ENCODE data around the gene ILF3.

The ILF3 gene

DNA sequence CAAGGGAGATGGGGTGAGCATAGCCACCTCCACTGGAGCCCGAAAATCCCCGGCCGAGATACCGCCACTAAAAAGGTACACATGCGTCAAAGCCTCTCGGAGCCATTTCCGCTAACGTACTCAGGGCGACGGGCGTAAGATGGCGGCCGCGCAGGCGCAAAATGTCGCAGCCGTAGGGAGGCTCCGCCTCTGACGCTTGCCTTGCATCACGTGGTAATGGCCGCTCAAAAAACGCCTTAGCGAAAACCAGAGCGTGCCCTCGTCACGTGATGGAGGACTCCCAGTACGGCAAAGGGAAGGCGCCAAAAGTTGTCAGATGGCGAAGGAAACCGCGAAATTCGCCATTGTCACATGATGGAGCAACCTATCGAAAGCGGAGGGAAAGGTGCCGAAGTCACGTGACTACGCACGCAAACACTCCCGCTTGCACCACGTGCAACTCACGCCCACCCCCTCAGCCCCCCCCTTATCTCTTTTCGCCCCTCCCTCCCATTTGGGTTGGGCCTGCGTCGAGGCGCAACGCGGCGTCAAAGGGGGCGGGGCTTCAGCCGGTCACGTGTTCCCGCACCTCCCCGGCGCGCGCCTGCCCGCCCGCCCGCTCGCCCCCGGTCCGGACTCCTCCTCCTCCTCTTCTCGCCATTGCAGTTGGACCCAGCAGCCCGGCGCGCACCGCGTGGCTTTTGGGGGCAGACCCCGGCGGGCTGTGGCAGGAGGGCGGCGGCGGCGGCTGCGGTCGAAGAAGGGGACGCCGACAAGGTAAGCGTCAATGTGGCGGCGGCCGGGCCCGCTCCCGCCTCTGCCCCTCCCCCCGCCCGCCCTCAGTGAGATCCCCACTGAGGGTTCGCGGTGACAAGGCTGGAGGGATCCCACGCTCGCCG, at the start of gene ILF3:
Gene ILF3 (plus strand): TSS at position 615 of the 878 bp plus-strand sequence. CDS start 16,260 bp downstream, outside the sequence.
- DNase-seq, result peak; percentile 100

DNA sequence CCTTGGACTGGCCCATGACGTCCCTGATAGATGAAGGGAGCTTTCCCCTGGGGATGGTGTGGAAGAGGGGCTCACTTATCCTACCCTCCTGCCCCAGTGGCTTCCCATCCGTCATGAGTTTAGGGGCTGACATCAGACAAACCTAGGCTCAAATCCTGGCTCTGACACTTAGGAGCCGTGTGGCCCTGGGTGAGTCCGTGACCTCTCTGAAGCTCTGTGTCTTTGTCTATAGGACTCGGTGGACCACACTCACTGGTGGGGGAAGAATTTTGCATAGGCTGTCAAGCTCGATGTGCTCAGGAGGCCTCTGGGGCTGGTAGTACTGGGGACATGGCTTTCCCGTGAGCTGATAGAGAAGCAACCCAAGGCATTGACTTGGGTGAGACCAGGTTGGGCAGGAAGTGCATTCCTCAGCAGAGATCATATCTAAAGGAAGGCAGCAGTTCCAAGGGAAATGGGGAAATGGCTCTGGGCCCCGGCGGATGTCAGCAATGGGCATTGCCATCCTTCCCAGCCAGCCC, 49.6 kb upstream of the ILF3 start:
- DNase-seq, result no peak

DNA sequence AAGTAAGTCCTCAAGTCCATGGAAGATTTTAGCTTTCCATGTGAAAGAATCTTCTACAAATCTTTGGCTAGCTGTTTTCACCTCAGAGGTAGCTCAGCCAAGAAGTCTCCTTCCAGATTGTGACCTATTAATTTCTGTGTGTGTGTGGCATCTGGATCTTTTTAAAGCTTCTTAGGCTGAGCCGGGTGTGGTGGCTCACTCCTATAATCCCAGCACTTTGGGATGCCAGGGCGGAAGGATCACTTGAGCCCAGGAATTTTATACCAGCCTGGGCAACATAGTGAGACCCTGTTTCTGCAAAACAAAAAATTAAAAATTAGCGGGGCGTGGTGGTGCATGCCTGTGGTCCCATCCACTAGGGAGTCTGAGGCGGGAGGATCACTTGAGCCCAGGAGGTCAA, 42.2 kb upstream of the ILF3 start:
- no peak for DNase-seq

DNA sequence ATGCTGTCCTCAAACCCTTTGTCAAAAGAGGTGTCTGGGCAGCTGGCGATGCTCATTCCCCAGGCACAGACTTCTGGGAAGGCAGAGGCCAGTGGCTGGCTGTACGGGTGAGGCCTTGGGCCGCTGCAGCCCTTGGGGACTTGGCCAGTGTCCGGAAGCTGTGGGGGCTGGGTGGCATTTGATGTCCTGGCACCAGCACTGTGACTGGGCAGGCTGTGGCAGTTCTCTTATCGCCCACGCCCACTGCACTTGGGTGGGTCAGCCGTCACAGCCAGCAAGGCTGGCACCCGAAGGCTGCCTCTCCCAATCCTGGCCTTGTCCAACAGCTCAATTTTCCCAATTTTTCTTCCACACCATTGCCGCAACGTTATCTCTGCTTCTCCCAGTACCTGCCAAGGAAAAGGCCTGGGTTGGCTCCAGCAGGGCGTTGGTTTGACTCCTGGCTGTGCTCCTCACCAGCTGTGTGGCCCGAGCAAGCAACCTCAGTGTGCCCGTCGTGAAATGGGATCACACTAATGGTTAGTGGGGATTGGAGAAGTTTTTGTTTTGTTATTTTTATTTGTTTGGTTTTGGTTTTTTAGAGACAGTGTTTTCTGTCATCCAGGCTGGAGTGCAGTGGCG, 41.5 kb upstream of the ILF3 start:
- no peak for DNase-seq

DNA sequence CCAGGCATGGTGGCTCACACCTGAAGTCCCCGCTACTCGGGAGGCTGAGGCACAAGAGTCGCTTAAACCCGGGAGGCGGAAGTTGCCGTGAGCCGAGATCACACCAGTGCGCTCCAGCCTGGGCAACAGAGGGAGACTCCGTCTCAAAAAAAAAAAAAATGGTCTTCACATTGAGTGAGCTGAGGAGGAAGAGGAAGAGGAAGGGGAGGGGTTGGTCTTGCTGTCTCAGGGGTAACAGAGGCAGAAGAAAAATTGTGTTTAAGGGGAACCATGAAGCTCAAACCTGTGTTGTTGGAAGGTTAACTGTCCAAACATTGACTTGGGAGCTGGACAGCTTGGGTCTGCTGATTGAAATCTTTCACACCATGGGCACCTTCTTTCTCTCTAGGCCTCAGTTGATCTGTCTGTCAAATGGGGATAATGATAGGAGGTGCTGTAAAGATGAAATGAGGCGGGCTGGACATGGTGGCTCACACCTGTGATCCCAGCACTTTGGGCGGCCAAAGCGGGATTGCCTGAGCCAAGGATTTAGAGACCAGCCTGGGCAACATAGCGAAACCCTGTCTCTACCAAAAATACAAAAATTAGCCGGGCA, 38.6 kb upstream of the ILF3 start:
- DNase-seq, result no peak

DNA sequence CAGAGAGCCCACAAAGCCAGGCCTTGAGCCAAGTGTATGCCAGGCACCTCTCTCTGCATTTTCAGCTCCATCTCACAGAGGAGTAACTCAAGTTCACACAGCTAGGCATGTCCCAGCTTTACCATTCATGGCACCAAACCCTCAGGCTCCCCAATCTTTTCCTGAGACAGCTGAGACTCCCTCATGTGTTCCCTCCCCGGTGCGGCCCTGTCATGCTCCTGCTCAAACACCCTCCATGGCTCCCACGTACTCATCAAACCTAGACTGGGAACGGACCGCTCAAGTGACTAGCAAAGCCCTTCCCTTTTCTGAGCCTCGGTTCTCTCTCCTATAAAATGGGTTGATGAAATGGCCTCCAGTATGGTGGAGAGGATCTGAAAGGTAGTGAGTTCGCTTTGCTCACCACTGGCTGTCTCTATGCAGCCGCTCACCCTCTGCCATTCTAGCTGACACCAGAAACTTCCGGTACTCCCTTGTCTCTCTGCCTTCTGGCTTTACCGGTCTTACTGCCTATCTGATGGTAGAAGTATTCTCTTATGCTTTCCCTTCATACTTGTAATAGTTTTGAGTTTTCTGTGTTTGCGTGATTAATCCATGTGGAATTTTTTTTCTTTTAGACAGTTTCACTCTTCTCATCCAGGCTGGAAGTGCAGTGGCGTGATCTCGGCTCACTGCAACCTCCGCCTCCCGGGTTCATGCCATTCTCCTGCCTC, 36.6 kb upstream of the ILF3 start:
- DNase-seq, result no peak

DNA sequence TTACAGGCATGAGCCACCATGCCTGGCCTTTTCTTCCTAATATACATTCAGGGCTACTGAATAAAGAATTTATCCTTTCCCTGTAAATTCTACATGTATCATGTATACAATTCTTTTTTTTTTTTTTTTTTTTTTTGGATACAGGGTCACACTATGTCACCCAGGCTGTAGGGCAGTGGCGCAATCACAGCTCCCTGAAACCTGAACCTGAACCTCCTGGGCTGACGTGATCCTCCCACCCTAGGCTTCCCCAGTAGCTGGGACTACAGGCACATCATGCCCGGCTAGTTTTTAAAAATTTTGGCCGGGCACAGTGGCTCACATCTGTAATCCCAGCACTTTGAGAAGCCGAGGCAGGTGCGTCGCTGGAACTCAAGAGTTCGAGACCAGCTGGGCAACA, 35.3 kb upstream of the ILF3 start:
- no peak for DNase-seq

DNA sequence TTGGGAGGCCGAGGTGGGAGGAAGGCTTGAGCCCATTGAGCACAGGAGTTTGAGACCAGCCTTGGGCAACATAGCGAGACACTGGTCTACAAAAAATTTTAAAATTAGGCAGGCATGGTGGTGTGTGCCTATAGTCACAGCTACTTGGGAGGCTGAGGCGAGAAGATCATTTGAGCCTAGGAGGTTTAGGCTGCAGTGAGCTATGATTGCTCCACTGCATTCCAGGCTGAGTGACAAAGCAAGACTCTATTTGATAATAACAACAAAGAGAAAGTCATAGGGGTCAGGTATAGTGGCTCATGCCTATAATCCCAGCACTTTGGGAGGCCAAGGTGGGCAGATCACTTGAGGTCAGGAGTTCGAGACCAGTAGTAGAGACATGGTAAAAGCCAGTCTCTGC, 33.4 kb upstream of the ILF3 start:
- no peak for DNase-seq

DNA sequence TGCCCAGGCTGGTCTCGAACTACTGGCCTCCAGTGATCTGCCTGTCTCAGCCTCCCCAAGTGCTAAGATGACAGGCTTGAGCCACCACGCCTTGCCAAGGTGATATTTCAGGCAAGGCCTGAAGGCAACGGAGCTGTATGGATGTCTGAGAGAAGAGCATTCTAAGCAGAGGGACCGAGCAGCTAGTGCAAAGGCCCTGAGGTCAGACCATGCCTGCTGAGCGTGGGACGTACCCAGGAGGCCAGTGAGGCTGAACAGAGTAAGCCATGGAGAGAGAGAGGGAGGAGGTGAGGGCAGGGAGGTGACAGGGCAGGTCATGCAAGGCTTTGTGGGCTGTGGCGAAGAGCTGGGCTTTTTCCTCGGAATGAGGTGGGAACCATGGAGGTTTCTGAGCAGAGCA, 32.2 kb upstream of the ILF3 start:
- DNase-seq, result no peak

DNA sequence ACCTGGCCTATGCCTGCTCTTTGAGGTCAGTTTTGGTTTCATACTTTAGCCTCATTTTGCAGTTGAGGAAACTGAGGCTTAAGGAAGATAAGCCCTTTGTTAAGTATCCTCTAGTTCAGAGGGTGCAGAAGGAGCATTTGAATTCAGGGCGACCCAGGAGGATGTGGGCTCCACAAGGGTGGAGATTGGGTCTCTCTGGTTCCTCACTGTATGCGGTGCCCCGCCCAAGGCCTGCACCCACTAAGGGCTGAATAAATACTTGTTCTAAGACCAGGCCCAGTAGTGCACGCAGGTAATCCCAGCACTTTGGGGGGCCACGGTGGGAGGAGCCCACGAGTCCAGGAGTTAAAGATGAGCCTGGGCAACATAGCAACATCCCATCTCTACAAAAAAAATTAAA, 29.6 kb upstream of the ILF3 start:
- DNase-seq, result no peak

DNA sequence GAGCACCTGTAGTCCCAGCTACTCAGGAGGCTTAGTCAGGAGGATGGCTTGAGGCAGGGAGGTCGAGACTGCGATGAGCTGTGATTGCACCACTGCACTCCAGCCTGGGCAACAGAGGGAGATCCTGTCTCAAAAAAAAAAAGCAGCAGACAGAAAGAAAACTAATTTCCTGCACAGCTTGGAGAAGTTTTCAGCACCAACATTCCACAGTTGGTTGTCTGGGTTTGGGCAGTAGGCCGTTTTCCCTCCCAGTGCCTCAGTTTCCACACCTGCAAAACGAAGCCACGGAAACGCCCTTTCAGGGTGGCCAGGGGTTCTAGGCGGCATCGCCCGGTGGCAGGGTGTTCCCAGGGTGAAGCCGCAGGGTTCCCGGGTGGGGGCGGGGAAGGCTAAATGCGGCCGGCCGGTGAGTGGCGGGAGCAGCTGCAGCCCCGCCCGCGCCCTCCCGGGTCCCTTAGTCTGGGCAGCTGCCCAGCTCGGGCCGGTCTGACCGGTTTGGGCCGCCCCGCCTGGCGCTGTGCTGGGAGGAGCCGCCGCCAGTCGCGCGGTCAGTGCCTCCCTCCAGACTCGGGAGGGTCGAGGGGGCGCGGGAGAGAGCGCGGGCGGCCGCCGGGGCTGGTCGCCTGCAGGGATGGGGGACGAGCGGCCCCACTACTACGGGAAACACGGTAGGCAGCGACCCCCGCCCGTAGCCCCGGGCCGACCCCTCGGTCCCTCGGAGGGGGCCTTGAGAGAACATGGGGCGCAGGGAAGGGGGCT, 29.0 kb upstream of the ILF3 start, which contains the start of gene SLC44A2:
Gene SLC44A2 (plus strand): TSS at position 551 of the 759 bp plus-strand sequence. CDS start 81 bp downstream, at position 632.
- DNase-seq, result no peak

DNA sequence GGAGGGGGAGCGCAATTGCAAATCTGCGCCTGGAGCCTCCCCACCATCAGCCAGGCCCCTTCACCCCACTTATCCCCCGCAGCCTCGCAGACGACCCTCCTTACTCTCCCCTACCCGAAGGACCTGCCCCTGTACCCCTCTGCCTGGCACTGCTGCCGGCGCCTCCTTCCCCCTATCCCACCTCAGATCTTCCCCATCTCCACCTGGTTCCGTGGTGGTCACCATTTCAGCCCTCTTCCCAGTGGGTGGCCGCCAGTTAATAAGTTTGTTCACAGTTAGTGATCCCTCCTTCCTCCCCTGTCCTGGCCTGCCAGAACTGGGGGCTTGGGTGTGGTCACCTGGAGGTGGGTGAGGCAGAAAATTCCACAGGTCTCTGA, 28.4 kb upstream of the ILF3 start:
- DNase-seq, result no peak

DNA sequence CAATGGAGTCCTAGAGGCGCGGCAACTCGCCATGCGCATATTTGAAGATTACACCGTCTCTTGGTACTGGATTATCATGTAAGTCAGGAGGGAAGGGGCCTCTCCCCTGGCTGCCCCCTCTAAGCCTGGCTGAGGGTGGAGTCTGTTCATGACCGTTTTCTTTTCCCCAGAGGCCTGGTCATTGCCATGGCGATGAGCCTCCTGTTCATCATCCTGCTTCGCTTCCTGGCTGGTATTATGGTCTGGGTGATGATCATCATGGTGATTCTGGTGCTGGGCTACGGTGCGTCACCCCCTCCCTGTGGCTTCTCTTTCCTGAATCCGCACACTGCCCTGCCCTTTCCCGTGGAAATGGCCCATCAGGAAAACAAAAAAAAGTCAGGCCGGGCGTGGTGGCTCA, 22.3 kb upstream of the ILF3 start:
- DNase-seq, result no peak

DNA sequence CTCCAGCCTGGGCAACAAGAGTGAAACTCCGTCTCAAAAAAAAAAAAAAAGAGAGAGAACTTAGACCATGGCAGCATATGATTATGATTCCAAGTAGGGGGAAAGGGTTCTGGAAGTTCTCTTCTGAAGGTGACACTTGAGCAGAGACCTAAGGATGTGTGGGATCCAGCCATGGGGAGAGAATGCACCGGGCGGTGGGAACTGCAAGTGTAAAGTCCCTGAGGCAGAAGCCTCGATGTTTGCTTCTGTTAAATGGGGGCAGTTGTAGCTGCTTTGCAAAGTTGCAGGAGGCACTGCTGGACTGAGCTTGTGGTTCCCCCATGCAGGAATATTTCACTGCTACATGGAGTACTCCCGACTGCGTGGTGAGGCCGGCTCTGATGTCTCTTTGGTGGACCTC, 19.7 kb upstream of the ILF3 start:
- no peak for DNase-seq

DNA sequence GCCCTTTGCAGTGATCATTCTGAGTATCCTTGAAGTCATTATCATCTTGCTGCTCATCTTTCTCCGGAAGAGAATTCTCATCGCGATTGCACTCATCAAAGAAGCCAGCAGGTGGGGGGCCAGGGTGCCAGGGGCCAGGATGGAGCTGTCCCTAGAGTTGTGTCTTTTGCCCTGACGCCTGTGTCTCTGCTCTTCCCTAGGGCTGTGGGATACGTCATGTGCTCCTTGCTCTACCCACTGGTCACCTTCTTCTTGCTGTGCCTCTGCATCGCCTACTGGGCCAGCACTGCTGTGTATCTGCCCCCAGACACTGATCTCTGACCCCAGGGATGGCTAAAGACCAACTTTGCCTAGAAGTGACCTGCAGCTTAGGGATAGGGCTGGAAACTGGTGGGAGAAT, 19.2 kb upstream of the ILF3 start:
- DNase-seq, result no peak

DNA sequence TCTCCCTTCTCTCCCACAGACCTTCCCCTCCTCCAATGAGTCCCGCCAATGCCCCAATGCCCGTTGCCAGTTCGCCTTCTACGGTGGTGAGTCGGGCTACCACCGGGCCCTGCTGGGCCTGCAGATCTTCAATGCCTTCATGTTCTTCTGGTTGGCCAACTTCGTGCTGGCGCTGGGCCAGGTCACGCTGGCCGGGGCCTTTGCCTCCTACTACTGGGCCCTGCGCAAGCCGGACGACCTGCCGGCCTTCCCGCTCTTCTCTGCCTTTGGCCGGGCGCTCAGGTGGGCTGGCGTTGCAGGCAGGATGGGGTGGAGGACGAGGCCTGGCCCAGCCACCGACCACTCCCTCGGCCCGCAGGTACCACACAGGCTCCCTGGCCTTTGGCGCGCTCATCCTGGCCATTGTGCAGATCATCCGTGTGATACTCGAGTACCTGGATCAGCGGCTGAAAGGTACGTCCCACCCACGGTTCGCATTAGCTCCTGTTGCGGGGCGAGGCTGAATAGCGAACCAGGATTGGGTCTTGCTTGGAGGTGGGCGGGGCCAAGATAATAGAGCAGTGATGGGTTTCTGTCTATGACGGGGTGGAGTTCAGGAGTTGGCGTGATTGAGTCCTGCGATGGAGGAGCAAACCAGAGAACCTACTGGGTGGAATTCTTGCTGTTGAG, 17.7 kb upstream of the ILF3 start:
- no peak for DNase-seq

DNA sequence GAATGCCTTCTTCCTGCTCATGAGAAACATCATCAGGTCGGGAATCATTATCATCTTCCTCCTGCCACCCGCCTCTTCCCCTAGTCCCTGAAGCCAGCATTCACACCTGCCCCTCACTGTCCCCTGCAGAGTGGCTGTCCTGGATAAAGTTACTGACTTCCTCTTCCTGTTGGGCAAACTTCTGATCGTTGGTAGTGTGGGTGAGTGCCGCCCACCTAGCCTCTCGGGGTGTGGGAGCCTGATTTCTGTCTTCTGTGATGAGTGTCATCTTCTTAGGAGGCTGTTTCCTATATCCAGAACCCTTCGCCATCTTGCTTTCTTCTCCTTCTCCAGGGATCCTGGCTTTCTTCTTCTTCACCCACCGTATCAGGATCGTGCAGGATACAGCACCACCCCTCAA, 16.3 kb upstream of the ILF3 start:
- no peak for DNase-seq

DNA sequence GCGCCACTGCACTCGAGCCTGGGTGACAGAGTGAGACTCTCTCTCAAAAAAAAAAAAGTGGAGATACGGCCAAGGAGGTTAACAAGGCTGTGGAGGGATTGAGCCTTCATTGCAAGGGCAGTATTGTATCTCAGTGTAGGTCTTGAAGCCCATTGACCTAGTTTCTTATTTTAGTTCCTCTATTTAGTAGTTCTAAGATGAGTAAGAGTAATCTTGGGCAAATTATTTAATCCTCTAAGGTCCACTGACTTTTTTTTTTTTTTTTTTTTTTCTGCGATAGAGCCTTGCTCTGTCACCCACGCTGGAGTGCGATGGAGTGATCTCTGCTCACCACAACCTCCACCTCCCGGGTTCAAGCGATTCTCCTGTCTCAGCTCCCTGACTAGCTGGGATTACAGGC, 14.3 kb upstream of the ILF3 start:
- no peak for DNase-seq

DNA sequence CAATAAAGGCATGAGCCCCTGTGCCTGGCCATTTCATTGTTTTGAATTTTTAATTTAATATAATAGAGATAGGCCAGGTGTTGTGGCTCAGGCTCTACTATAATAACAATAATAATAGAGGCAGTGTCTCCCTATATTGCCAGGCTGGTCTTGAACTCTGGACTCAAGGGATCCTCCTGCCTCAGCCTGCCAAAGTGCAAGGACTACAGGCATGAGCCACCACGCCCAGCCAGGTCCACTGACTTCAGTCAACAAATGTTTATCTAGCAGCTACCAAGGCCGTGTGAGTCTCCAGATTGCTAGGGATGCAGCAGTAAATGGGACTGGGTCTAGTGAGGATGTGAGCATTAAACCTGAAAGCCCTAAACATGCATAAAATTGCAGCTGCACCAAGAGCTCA, 13.8 kb upstream of the ILF3 start:
- DNase-seq, result no peak

DNA sequence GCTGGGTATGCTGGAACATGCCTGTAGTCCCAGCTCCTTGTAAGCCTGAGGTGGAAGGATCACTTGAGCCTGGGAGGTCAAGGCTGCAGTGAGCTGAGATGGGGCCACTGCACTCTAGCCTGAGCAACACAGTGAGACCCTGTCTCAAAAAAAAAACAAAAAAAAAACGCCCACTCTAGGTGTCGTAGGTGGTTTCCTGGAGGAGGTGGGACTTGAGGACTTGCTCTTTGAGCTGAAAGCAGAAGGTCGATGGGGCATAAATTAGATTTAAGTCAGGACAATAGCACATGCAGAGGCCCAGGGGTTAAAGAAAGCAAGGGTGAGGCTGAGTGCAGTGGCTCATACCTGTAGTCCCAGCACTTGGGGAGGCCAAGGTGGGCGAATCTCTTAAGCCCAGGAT, 12.9 kb upstream of the ILF3 start:
- DNase-seq, result no peak

DNA sequence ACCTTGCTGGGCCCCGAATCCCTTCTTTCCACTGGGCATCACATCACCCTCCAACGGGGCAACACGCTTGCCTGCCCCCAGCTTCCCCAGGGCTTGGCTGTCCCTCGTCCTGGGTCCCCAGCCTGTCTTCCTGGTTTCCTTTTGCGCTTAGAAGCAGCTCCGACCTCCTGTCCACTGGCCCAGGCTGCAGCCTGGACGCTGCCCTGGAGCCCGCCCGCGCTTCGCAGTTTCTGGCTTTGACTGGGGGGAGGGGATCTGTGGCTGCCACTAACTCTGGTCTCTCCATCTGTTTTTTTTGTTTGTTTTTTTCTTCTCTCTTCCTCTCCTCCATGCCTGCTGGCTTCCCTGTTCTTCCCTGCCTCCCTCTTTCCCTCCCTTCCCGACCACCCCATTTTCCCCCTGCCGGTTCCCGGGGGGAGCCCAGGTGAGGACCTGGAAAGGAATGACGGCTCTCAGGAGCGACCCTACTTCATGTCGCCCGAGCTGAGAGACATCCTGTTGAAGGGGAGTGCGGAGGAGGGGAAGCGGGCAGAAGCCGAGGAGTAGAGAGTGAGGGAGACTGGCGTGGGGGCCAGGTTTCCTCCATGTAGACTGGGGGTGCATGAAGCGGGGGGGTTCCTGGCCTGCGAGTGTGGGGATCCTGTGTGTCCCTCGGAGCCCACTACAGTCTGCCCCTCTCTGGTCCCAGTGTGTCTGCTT, 11.5 kb upstream of the ILF3 start:
- no peak for DNase-seq
